GM23248 (cell line): ENCODE measurements around the gene ROR1.

ENCODE experiments used
- EZH2 ChIP-seq: fragments of 200-600 bp; sonication (generic); IDR thresholded peaks from 2 replicates; pipeline ENCODE4 v1.6.1; 2018; ENCODE audit warnings: antibody characterized with exemption, mild to moderate bottlenecking; ENCODE audit not compliant: insufficient read depth, poor library complexity, severe bottlenecking
- EZH2phosphoT487 ChIP-seq: fragments of 200-600 bp; sonication (generic); IDR thresholded peaks from 2 replicates; pipeline ENCODE4 v1.6.1; 2018; ENCODE audit warnings: antibody characterized with exemption, moderate library complexity, mild to moderate bottlenecking, low read depth; ENCODE audit not compliant: insufficient read depth

- TF ChIP-seq EZH2phosphoT487 (no peak), EZH2 (no peak)
These were observed 149.0 kb downstream of the ROR1 start for GRCh38 chr1:63922848-63923247.
